Effector memory CD4-positive, alpha-beta T cell (primary cell): ENCODE results near the gene MAP1LC3A.
A peak's percentile ranks its signal among the peaks of the same experiment; 100 is the strongest.

ENCODE experiments used
- DNase-seq, 3 donors: peaks; one replicate each; pipeline ENCODE4 v3.0.0-alpha.2; 2020
- H3K27ac ChIP-seq: 2 replicates; pipeline ENCODE4 v1.7.0; 2013; ENCODE audit warnings: mild to moderate bottlenecking, low read length, moderate library complexity; ENCODE audit not compliant: insufficient read depth, poor library complexity, severe bottlenecking
- H3K27me3 ChIP-seq: replicated peaks from 2 replicates; pipeline ENCODE4 v1.7.0; 2013; ENCODE audit warnings: mild to moderate bottlenecking, low read length; ENCODE audit not compliant: insufficient read depth, control insufficient read depth, poor library complexity, severe bottlenecking
- H3K36me3 ChIP-seq: 2 replicates; pipeline ENCODE4 v1.7.0; 2013; ENCODE audit warnings: mild to moderate bottlenecking, low read length, moderate library complexity; ENCODE audit not compliant: control insufficient read depth, insufficient read depth
- H3K4me1 ChIP-seq: 2 replicates; pipeline ENCODE4 v1.7.0; 2013; ENCODE audit warnings: low read length, mild to moderate bottlenecking; ENCODE audit not compliant: control insufficient read depth, insufficient read depth, poor library complexity, severe bottlenecking
- H3K4me3 ChIP-seq: 2 replicates; pipeline ENCODE4 v1.7.0; 2013; ENCODE audit warnings: low read length, low read depth, mild to moderate bottlenecking; ENCODE audit not compliant: insufficient read depth, poor library complexity, severe bottlenecking
- H3K9me3 ChIP-seq: 2 replicates; pipeline ENCODE4 v1.7.0; 2013; ENCODE audit warnings: mild to moderate bottlenecking, low read length, moderate library complexity; ENCODE audit not compliant: control insufficient read depth

MAP1LC3A gene

GRCh38 chr20:34538671-34539123 lies 19.8 kb upstream of the MAP1LC3A start:
- Histone ChIP-seq H3K36me3 (peaks cover 38% of the 10 kb centered on the region), H3K4me3 (no peak overlapping the region), H3K27ac (no peak overlapping the region), H3K4me1 (peaks cover 15% of the 10 kb centered on the region), H3K27me3 (no peaks in the 10 kb centered on the region), H3K9me3 (no peaks in the 10 kb centered on the region)
- peak in 1 of 3 donors; percentile 33 for DNase-seq

- Histone ChIP-seq H3K36me3 (peaks cover 33% of the 10 kb centered on the region), H3K27me3 (no peaks in the 10 kb centered on the region), H3K9me3 (no peaks in the 10 kb centered on the region), H3K27ac (no peak overlapping the region), H3K4me3 (no peak overlapping the region), H3K4me1 (peaks cover 21% of the 10 kb centered on the region)
- no peak for DNase-seq
These were observed 18.8 kb upstream of the MAP1LC3A start for GRCh38 chr20:34539756-34540155.

DNA sequence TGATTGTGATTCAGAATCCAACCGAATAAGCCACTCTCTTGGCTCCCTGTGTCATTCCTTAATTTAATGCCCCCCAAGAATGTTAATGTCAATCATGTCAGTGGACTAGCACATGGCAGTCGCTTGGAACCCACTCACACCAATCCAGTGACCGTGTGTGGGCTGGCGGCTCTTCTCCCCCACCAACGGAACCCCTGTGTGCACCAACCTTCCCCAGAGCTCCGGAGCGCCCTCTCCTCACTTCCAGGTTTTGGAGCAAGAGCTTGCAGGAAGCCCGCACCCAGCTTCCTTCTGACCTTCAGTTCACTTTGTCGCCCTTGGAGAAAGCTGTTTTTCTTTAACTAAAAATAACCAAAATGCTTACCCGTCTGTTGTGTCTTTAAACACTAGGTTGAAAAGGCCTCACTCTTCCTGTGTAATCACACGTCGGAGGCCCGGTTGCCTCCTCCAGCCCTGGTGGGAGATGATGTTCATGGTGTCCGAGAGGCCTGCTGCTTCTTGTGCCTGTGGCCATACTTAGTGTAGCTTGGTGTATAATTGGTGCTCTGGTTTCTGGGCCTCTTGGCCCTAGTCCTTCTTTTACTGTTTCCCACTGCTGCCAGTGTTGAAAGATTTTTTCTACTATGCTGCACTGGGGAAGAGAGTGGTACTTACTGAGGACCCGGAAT lies 17.8 kb upstream of the MAP1LC3A start:
- Histone ChIP-seq H3K4me1 (peaks cover 22% of the 10 kb centered on the region), H3K36me3 (peaks cover 23% of the 10 kb centered on the region), H3K9me3 (no peaks in the 10 kb centered on the region), H3K27ac (peak overlapping the region; percentile 69), H3K4me3 (no peak overlapping the region), H3K27me3 (no peaks in the 10 kb centered on the region)
- DNase-seq, result no peak

- peaks cover 18% of the 10 kb centered on the region for H3K36me3 ChIP-seq
These were observed 17.1 kb upstream of the MAP1LC3A start for GRCh38 chr20:34541264-34541901.

DNA sequence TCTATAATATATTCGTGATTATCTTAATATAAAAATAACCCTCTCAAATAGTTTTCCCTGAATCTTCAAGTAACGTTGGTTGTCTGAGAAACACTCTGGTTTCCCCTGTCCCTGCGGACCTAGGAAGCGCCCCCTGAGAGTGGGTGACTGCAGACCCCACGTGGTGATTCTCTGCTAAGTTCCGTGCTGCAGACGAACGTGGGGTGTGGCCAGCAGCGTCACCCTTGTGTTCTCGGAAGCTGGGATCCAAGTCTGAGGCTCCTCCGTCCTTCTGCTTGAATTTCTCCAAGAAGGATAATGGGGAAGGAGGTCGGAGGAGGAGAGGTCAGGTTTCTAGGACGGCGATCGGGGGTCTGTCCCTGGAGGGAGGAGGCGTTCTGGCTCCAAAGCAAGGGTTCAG lies 16.6 kb upstream of the MAP1LC3A start:
- Histone ChIP-seq H3K27me3 (no peaks in the 10 kb centered on the region), H3K4me3 (no peak overlapping the region), H3K36me3 (peaks cover 18% of the 10 kb centered on the region), H3K9me3 (no peaks in the 10 kb centered on the region), H3K27ac (peak overlapping the region; percentile 69), H3K4me1 (peaks cover 22% of the 10 kb centered on the region)
- no peak for DNase-seq

More at GRCh38 chr20:34541264-34541901, 17.1 kb upstream of the MAP1LC3A start:
- Histone ChIP-seq H3K27me3 (no peaks in the 10 kb centered on the region), H3K27ac (peak overlapping the region; percentile 69), H3K4me1 (peaks cover 22% of the 10 kb centered on the region), H3K4me3 (no peak overlapping the region), H3K9me3 (no peaks in the 10 kb centered on the region)
- peak in 2 of 3 donors; percentile 34 to 37 for DNase-seq

- Histone ChIP-seq H3K27ac (peak overlapping the region; percentile 69), H3K36me3 (peaks cover 13% of the 10 kb centered on the region), H3K4me1 (peaks cover 22% of the 10 kb centered on the region), H3K9me3 (no peaks in the 10 kb centered on the region), H3K27me3 (no peaks in the 10 kb centered on the region), H3K4me3 (no peak overlapping the region)
- DNase-seq, result no peak
These were observed 16.1 kb upstream of the MAP1LC3A start for GRCh38 chr20:34542439-34542838.

DNA sequence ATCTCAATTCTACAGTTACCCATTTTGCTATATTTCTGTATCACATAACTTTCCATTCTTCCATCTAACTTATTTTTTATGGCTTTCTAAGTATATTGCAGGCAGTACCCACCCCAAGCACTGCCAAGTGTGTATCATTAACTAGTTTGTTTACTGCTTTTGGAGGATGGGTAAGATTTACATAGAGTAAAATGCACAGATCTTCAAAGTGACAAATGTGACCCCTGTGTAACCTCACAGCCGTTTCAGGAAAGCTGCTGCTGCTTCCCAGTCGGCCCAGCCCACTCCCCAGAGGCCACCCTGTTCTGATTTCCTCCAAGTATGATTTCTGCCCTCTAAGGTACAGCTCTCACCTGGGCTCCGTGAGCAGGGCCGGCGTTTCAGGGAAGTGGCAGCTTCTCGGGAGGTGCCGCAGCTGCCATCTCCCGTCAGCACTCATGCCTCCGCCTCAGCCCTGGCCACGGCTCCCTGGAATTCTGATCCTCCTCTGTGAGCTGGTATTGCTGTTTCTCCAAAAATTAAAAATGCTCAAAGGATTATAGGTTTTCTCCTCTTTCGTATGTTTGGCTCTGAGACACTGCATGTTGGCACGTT lies 15.0 kb upstream of the MAP1LC3A start:
- no peaks in the 10 kb centered on the region for H3K9me3 ChIP-seq
- H3K36me3 ChIP-seq, result peaks cover 8% of the 10 kb centered on the region
- no peak for DNase-seq
- peaks cover 22% of the 10 kb centered on the region for H3K4me1 ChIP-seq
- H3K4me3 ChIP-seq, result no peak overlapping the region
- no peak overlapping the region for H3K27ac ChIP-seq
- no peaks in the 10 kb centered on the region for H3K27me3 ChIP-seq

DNA sequence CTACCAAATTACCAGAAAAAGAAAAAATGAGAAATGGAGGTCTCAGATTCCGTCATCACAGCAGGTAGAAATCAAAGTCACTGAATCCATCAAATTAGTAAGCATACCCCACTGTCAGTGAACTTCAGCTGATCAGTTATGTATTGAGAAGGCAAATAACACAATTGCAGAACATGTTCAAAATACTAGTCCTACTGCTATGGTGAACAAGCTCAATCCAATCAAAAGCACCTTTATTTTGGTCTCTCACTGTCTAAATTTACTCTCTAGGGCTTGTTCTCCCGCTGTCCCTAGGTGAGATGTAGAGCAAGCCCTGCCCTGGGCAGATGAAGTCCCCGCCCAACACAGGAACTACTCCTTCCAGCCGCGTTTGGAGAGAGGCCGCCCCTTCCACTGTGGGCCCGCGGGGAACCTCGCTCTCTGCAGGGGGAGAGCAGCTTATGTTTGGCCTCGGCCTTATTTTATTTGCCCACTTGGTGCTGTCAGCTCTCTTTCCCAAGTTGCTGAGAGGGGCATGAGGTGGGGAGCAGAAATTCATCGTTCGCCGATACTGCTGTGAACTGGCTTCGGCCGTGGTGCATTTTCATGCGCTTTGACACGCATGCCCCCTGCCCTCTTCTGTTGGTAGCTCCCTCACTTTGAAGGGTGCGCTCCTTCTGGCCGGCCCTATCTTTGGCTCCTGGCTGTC lies 14.3 kb upstream of the MAP1LC3A start:
- no peak overlapping the region for H3K4me3 ChIP-seq
- DNase-seq, result no peak

DNA sequence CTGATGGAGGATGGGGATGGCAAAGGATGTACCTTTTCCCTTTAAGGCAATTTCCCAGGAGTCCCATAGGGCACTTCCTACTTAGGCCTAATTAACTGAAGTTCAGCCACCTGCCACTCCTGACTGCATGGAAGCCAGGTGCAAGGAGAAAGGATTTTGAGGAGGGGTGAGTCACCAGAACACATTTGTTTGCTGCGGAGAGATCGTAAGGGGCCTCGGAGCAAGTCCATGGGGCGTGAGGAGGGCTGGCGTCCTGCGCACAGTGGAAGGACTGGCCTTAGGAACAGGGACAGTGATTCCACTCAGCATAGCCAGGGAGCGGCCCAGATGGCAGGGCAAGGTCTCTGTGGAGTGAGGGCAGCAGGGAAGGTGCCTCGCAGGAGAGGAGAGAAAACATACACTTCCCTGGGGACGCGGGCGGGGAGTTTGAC lies 11.8 kb upstream of the MAP1LC3A start:
- no peak overlapping the region for H3K27ac ChIP-seq
- DNase-seq, result no peak
- H3K36me3 ChIP-seq, result no peaks in the 10 kb centered on the region
- peaks cover 11% of the 10 kb centered on the region for H3K4me1 ChIP-seq
- H3K4me3 ChIP-seq, result no peak overlapping the region
- H3K9me3 ChIP-seq, result no peaks in the 10 kb centered on the region
- H3K27me3 ChIP-seq, result no peaks in the 10 kb centered on the region

More for the DNA sequence above, 14.3 kb upstream of the MAP1LC3A start:
- no peak overlapping the region for H3K27ac ChIP-seq
- H3K4me1 ChIP-seq, result peaks cover 22% of the 10 kb centered on the region
- H3K27me3 ChIP-seq, result no peaks in the 10 kb centered on the region
- H3K36me3 ChIP-seq, result peaks cover 8% of the 10 kb centered on the region
- no peaks in the 10 kb centered on the region for H3K9me3 ChIP-seq
